NCI-H226 (cell line): ENCODE data around the gene C9orf57.
"Not testable (repeated sequence)": the region's sequence is repeated elsewhere in the genome, so short reads cannot be mapped to it uniquely, and the experiment has no call there.

Source experiments
- DNase-seq: peaks from one replicate; pipeline ENCODE4 v3.0.0-alpha.2; 2015

Gene C9orf57, protein sequence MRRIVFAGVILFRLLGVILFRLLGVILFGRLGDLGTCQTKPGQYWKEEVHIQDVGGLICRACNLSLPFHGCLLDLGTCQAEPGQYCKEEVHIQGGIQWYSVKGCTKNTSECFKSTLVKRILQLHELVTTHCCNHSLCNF

GRCh38 chr9:72060513-72060912, at the start of gene C9orf57:
TSS of gene C9orf57 (minus strand) at chr9:72060613. CDS start at chr9:72059331, 1,282 bp downstream.
- DNase-seq: no peak

DNA sequence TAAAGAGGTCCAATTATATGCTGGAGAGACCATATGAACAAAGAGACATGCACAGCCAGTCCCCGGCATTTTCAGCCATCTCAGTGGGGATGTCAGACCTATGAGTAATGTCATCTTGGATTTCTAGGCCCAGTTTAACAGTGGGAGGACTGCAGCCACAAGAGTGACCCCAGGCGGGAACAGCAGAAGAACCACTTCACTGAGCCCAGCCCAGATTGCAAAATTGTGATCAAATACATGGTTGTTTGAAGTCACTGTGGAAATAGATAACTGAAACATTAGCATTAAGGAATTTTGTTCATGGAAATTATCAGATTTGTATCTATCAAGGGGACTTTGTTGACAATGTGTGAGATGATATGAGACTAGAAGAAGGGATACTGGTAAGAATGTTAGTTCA, 42.1 kb upstream of the C9orf57 start:
- DNase-seq: no peak

GRCh38 chr9:72095520-72095919, 35.1 kb upstream of the C9orf57 start:
- DNase-seq: not testable (repeated sequence)

- no peak for DNase-seq
Observed at GRCh38 chr9:72092820-72093219, 32.4 kb upstream of the C9orf57 start.

GRCh38 chr9:72089451-72090130, 29.2 kb upstream of the C9orf57 start:
- DNase-seq: no peak

- DNase-seq: no peak
Observed at GRCh38 chr9:72082536-72082935, 22.1 kb upstream of the C9orf57 start.

DNA sequence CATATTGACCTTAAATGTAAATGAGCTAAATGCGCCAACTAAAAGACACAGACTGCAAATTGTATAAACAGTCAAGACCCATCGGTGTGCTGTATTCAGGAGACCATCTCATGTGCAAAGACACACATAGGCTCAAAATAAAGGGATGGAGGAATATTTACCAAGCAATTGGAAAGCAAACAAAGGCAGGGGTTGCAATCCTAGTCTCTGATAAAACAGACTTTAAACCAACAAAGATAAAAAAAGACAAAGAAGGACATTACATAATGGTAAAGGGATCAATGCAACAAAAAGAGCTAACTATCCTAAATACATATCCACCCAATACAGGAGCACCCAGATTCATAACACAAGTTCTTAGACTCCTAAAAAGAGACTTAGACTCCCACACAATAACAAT, 14.3 kb upstream of the C9orf57 start:
- DNase-seq: not testable (repeated sequence)

DNA sequence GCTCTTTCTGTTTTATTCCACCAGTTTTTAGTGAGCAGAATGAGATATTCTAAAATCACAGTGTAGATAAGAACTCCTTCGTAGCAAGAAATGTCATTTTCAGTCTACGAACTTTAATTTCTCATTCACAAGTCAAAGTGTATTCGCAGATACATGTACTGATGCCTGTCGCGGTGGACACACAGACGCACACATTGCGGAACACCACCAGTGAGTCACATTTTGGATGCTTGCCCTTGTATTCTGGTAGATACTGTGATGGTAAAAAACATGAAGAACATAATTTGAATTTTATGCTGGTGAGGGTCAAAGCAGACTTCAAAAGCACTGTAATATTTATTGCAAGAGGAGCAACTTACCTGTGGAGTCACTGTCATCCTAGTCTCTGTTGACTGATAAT, 4.7 kb upstream of the C9orf57 start:
- DNase-seq: no peak

DNA sequence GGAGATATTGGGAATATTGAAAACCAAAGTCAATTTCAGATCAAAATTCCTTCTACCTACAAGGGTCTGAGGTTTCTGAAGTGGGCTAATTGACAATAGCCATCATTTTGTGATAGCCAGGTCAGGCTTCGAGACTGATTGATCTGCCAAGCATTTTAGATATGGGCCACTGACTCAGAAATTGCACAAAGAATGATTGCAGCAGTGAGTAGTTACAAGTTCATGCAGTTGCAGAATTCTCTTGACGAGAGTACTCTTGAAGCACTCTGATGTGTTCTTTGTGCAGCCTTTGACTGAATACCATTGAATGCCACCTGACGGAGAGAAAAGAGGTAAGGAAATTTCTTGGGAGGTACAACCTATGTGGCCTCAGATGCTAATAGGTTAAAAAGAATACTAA, 8.3 kb downstream of the C9orf57 start:
- no peak for DNase-seq

DNA sequence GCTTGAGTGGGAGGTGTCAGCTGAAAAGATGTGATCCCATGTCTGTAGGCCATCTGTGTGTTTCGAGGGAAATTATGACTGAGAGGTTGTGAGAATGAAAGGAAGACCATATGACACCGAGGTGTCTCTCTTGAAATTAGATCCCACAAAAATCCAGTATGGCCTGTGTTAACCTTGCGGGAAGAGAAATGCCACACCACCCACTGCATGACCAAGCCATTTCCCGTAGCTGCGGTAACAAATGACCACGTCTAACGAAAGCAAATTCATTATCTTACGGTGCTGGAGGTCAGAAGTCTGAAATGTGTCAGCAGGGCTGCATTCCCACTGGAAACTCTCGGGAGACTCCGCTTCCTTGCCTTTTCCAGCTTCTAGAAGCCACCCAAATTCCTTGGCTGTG, 11.6 kb downstream of the C9orf57 start:
- DNase-seq: no peak

GRCh38 chr9:72046630-72047456, 13.6 kb downstream of the C9orf57 start:
- DNase-seq: no peak

GRCh38 chr9:72044095-72044494, 16.3 kb downstream of the C9orf57 start:
- DNase-seq: no peak

GRCh38 chr9:72043576-72043975, 16.8 kb downstream of the C9orf57 start:
- DNase-seq: no peak

- DNase-seq: no peak
Observed at GRCh38 chr9:72042928-72043327, 17.5 kb downstream of the C9orf57 start.

DNA sequence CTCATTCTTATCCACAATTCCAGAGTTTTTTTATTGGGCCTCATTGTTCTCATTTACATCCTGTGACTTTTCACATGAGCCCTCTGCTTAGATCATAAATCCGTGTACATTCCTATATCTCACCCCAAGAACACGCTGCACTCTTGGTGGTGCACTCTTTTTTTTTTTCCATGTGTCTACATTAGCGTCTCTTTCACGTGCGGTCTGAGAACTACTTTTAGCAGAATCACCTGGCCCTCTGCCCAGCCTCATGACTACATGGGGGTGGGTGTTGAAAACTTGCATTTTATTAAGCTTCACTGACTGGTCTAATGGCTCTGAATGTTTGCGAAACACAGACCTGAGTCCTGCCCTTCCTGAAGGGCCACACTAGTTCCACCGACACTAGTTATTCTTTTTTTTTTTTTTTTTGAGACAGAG, 18.6 kb downstream of the C9orf57 start:
- DNase-seq: peak; percentile 50

DNA sequence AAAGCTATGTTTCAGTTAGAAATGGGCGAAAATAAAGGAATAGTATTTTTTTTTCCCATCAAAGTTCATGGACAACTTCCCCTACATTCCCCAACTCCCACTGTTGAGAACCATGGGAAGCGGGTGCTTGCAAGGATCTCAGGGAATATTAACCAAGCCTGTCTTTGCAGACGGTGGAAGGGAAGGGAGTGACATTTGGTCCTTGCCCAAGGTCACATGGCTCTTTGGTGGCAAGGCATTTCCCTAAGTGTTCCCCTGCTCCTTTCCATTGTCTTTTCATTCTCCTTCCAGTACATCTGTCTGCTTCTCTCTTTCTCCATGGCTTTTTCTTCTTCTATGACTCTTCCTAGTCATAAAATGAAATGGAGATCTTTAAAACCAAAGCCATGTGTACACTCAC, 19.0 kb downstream of the C9orf57 start:
- no peak for DNase-seq

DNA sequence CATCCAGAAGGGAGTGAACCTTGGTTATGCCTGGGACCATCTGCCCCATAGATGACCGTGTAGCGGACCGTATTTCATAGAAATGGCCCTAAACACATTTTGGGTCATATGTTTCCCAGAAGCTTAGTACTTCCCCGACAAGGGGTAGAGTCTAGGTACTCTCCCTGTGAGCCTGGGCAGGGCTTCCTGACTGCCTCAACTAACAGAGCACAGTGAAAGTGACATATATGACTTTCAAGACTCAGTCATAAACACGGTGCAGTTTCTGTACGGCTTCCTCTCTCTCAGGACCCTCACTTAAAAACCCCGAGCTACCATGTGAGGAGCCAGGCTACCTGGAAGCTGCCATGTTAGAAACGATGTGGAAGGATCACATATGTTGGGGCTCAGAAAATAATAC, 20.9 kb downstream of the C9orf57 start:
- no peak for DNase-seq

- peak; percentile 60 for DNase-seq
Observed at GRCh38 chr9:72038890-72039410, 21.5 kb downstream of the C9orf57 start.

- no peak for DNase-seq
Observed at GRCh38 chr9:72038408-72038807, 22.0 kb downstream of the C9orf57 start.

DNA sequence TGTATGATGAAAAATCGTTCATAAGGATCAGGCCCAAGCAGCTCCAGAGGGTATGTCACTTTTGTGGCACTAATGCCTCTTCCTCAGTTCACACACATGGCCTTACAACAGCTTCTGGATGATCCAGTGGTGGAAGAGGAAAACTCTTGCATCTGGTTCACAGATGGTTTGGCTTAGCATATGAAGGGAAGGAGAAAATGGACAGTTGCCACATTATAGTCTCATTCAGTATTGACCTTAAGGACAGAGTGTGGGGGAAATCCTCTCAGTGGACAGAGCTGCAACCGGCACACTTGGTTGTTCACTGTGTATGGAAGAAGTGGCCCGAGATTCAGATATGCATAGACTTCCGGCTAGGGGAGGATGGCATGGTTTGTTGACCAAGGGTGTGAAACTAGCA, 22.8 kb downstream of the C9orf57 start:
- no peak for DNase-seq

GRCh38 chr9:72030767-72031166, 29.6 kb downstream of the C9orf57 start:
- no peak for DNase-seq

DNA sequence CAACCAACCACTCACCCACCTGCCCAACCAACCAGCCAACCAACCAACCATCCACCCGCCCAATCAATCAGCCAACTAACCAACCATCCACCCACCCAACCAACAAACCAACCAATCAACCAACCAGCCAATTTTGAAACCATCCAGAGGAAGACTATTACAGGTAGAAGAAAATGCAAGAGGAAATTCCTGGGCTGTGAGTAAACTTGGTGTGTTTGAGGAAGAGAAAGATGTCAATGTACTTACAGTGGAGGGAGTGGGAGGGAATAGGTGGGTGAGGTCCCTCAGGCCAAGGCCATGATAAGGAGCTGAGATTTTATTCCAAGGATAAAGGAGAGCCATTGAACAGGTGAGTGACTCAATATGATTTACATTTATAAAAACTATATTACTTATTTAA, 30.4 kb downstream of the C9orf57 start:
- DNase-seq: peak; percentile 32

GRCh38 chr9:72025906-72026305, 34.5 kb downstream of the C9orf57 start:
- DNase-seq: peak; percentile 3

DNA sequence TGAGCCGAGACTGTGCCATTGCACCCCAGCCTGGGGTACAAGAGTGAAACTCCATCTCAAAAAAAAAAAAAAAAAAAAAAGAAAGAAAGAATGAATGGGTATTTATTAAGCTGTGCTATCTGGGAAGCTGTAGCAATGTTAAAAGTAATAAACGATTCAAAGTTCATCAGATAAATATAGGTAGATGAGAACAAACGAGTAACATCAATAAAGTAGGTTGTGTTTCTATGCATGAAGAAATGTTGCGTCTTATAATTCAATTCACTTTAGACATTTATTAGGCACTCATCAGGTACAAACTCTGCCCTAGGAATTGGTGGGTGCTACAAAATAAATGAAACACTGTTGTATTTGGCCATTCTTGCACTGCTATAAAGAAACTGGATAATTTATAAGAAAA, 36.8 kb downstream of the C9orf57 start:
- no peak for DNase-seq
